Activated T-cell treated with anti-CD3 and anti-CD28 coated beads, Interleukin-2, amount 50 U/mL, for 4 hours (primary cell): ENCODE data around the gene DTNBP1. TPM values are rescaled to one million over a fixed set of nuclear protein-coding genes. Genes with fewer than 3 reads are reported as not detected.

Experiments used
- ATAC-seq, 2 donors: fragments of 200-7000 bp; cut with Tn5 transposase; one replicate each; pipeline ENCODE4 v1.10.0; 2021
- DNase-seq: peaks from one replicate; pipeline ENCODE4 v3.0.0-alpha.2; 2020
- H3K27me3 Mint-ChIP-seq: one replicate; pipeline ENCODE4 v1.8.0; 2021; ENCODE audit warnings: low read depth, mixed read lengths
- H3K36me3 Mint-ChIP-seq: one replicate; pipeline ENCODE4 v1.8.0; 2022; ENCODE audit warnings: mixed read lengths; ENCODE audit not compliant: insufficient read depth
- H3K4me1 Mint-ChIP-seq: one replicate; pipeline ENCODE4 v1.8.0; 2021; ENCODE audit warnings: low read depth, mixed read lengths
- H3K4me3 Mint-ChIP-seq: one replicate; pipeline ENCODE4 v1.8.0; 2021; ENCODE audit warnings: mild to moderate bottlenecking, moderate library complexity, mixed read lengths
- H3K9me3 Mint-ChIP-seq: one replicate; pipeline ENCODE4 v1.8.0; 2021; ENCODE audit warnings: mixed read lengths
- total RNA-seq, 3 donors: library from RNA; stranded (reverse); gene quantifications; one replicate each; pipeline ENCODE4 v1.2.1, GENCODE V29; 2021

The DTNBP1 gene
- 10 to 100 TPM; 17.2 to 22.0 (median 19.6) TPM for total RNA-seq

GRCh38 chr6:15662326-15663129, at the start of gene DTNBP1:
TSS of gene DTNBP1 (minus strand) at chr6:15663028. CDS start at chr6:15662869, 159 bp downstream.
- ATAC-seq (peak; percentile 85 to 89), DNase-seq (peak; percentile 77)
- Mint-ChIP-seq H3K9me3 (no peaks in the 10 kb centered on the region), H3K4me3 (peak within 1 kb of the TSS; percentile 77), H3K4me1 (peaks cover 40% of the 10 kb centered on the region), H3K36me3 (peaks cover 11% of the 10 kb centered on the region), H3K27me3 (no peaks in the 10 kb centered on the region)

- H3K9me3 Mint-ChIP-seq, result no peaks in the 10 kb centered on the region
- peaks cover under 1% of the 10 kb centered on the region for H3K4me1 Mint-ChIP-seq
- no peak for ATAC-seq
- no peaks in the 10 kb centered on the region for H3K36me3 Mint-ChIP-seq
- no peak overlapping the region for H3K4me3 Mint-ChIP-seq
- peaks cover 4% of the 10 kb centered on the region for H3K27me3 Mint-ChIP-seq
- no peak for DNase-seq
Measured at GRCh38 chr6:15709651-15710269, 46.9 kb upstream of the DTNBP1 start.

DNA sequence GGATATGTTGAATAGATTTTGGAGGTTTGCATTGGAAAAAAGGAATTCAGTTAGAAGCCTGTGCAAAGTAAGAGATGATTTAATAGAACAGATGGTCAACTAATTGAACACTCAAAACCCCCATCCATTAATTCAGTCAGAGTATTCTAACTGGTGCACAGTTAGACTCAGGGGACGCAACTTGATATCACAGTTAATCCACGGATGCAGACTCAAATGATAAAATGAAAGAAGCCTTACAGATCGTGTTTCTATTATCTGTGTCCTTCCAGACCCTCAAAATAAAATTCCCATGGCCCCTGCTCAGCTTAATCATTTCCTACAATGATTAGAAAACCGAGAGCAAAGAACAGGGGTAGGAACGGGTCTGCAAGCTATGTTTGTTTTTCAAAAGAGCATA, 45.4 kb upstream of the DTNBP1 start:
- Mint-ChIP-seq H3K9me3 (peaks cover 3% of the 10 kb centered on the region), H3K27me3 (peaks cover 6% of the 10 kb centered on the region), H3K36me3 (no peaks in the 10 kb centered on the region), H3K4me1 (no peaks in the 10 kb centered on the region), H3K4me3 (no peak overlapping the region)
- ATAC-seq, result no peak
- no peak for DNase-seq

- Mint-ChIP-seq H3K4me1 (no peaks in the 10 kb centered on the region), H3K9me3 (peaks cover 3% of the 10 kb centered on the region), H3K36me3 (no peaks in the 10 kb centered on the region)
Measured at GRCh38 chr6:15705981-15706380, 43.2 kb upstream of the DTNBP1 start.

DNA sequence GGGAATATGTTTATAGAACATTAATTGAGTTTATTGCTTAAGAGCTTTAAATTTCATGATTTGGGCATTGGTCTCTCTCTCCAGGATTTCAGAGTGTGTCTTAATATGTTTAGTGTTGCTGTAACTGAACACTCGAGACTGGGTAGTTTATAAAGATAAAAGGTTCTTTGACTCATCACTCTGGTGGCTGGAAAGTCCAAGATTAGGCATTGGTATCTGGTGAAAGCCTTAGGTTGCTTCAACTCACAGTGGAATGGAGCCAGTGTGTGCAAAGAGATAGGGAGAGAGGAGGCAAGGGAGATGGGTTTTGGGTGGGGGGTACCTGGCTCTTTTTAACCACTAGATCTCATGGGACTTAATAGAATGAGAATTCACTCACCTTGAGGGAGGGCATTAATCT, 35.6 kb upstream of the DTNBP1 start:
- no peaks in the 10 kb centered on the region for H3K4me1 Mint-ChIP-seq

More at GRCh38 chr6:15705981-15706380, 43.2 kb upstream of the DTNBP1 start:
- no peak overlapping the region for H3K4me3 Mint-ChIP-seq
- peaks cover 9% of the 10 kb centered on the region for H3K27me3 Mint-ChIP-seq
- no peak for DNase-seq
- ATAC-seq, result no peak

GRCh38 chr6:15697895-15698294, 35.1 kb upstream of the DTNBP1 start:
- Mint-ChIP-seq H3K4me3 (no peak overlapping the region), H3K9me3 (no peaks in the 10 kb centered on the region), H3K36me3 (no peaks in the 10 kb centered on the region), H3K4me1 (no peaks in the 10 kb centered on the region), H3K27me3 (peaks cover 8% of the 10 kb centered on the region)
- DNase-seq, result no peak
- ATAC-seq, result no peak

More for the DNA sequence above, 35.6 kb upstream of the DTNBP1 start:
- ATAC-seq, result peak in 1 of 2 donors; percentile 23
- H3K27me3 Mint-ChIP-seq, result peaks cover 6% of the 10 kb centered on the region
- H3K4me3 Mint-ChIP-seq, result no peak overlapping the region
- H3K9me3 Mint-ChIP-seq, result no peaks in the 10 kb centered on the region
- H3K36me3 Mint-ChIP-seq, result no peaks in the 10 kb centered on the region
- no peak for DNase-seq

DNA sequence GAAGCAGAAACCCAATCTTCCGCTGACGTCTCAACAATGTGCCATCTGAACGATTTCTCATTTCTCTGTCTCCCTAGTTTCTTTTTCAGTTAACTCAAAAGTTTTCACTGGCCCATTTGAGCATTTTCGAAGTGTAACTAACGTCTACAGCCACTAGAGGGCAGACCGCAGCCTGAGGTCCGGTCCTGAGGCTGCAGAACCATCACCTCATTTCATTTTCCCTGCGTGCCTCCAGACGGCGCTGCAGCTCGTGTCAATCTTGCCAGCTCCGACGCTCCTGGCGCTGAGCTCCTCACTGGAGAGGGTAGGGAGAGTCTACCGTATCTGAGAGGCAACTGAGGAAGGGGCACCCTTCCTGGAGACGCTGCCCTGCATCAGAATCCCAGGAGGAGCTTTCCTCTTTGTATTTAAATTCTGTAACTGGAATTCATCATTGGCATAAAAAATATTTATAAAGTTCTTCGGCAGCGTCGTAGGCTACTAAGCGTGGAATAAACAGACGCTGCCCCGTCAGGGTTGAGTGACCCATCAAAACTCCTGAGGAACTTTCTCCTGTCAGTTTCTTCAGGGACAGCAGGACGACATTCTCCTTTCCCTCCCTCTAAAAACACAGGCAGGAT, 28.5 kb upstream of the DTNBP1 start:
- Mint-ChIP-seq H3K4me1 (peaks cover 8% of the 10 kb centered on the region), H3K9me3 (no peaks in the 10 kb centered on the region), H3K4me3 (no peak overlapping the region), H3K27me3 (peaks cover 10% of the 10 kb centered on the region), H3K36me3 (no peaks in the 10 kb centered on the region)
- DNase-seq (peak; percentile 71), ATAC-seq (peak; percentile 98 to 99)

DNA sequence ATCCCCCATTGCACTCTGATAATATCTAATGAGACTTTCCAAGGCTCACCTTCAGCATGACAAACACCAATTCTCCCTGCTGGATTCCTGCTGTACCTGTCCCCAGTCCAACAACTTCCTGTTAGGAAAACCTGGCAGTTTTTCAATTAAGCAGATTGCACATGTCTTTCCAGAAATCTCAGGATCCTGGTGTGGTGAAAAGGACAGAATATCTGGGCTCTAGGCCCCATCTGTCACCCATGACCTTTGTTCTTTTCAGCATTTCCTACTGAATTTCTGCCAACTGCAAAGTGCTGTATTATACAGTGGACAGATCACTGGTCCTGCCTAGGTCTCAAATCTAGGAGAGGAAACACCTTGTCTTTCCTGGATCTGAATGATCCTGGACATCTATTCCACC, 27.7 kb upstream of the DTNBP1 start:
- H3K4me3 Mint-ChIP-seq, result no peak overlapping the region
- H3K36me3 Mint-ChIP-seq, result no peaks in the 10 kb centered on the region
- no peaks in the 10 kb centered on the region for H3K9me3 Mint-ChIP-seq
- peaks cover 8% of the 10 kb centered on the region for H3K4me1 Mint-ChIP-seq
- ATAC-seq (no peak), DNase-seq (no peak)
- H3K27me3 Mint-ChIP-seq, result peaks cover 12% of the 10 kb centered on the region

- H3K36me3 Mint-ChIP-seq, result no peaks in the 10 kb centered on the region
- peaks cover 8% of the 10 kb centered on the region for H3K4me1 Mint-ChIP-seq
- ATAC-seq, result no peak
- no peak overlapping the region for H3K4me3 Mint-ChIP-seq
- DNase-seq, result no peak
- H3K27me3 Mint-ChIP-seq, result peaks cover 12% of the 10 kb centered on the region
- H3K9me3 Mint-ChIP-seq, result no peaks in the 10 kb centered on the region
Measured at GRCh38 chr6:15689586-15690482, 27.0 kb upstream of the DTNBP1 start.

- ATAC-seq (no peak), DNase-seq (no peak)
- Mint-ChIP-seq H3K9me3 (no peaks in the 10 kb centered on the region), H3K4me3 (no peak overlapping the region), H3K27me3 (peaks cover 9% of the 10 kb centered on the region), H3K4me1 (no peaks in the 10 kb centered on the region), H3K36me3 (no peaks in the 10 kb centered on the region)
Measured at GRCh38 chr6:15685619-15686018, 22.8 kb upstream of the DTNBP1 start.

- H3K9me3 Mint-ChIP-seq, result no peaks in the 10 kb centered on the region
Measured at GRCh38 chr6:15682965-15683822, 20.4 kb upstream of the DTNBP1 start.

DNA sequence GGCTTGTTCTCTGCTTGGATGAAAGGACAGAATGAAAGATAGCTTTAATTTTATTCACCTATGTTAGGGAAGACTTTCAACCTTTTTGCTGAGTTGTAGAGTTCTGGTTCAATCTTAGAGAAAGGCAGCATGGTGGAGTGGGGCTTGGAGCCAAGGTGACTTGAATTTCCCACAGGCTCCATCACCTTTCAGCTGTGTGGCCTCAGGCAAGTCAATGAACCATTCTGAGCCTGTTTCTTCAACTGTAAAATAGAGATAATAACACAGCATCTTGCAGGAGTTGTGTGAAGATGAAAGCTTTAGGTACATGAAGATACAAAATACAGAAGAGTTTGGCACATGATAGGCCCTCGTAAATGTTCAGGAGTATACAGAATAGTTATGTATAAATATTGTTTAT, 19.1 kb upstream of the DTNBP1 start:
- ATAC-seq, result no peak
- Mint-ChIP-seq H3K4me3 (no peak overlapping the region), H3K36me3 (no peaks in the 10 kb centered on the region), H3K27me3 (peaks cover 8% of the 10 kb centered on the region), H3K9me3 (peaks cover 3% of the 10 kb centered on the region), H3K4me1 (no peaks in the 10 kb centered on the region)
- DNase-seq, result no peak

More at GRCh38 chr6:15682965-15683822, 20.4 kb upstream of the DTNBP1 start:
- no peak for DNase-seq
- ATAC-seq, result no peak
- no peaks in the 10 kb centered on the region for H3K36me3 Mint-ChIP-seq
- H3K4me3 Mint-ChIP-seq, result no peak overlapping the region
- H3K4me1 Mint-ChIP-seq, result no peaks in the 10 kb centered on the region
- H3K27me3 Mint-ChIP-seq, result peaks cover 6% of the 10 kb centered on the region

- no peak overlapping the region for H3K4me3 Mint-ChIP-seq
- DNase-seq (no peak), ATAC-seq (no peak)
- H3K9me3 Mint-ChIP-seq, result peaks cover 3% of the 10 kb centered on the region
- no peaks in the 10 kb centered on the region for H3K4me1 Mint-ChIP-seq
- H3K27me3 Mint-ChIP-seq, result peaks cover 6% of the 10 kb centered on the region
- H3K36me3 Mint-ChIP-seq, result no peaks in the 10 kb centered on the region
Measured at GRCh38 chr6:15678514-15678913, 15.7 kb upstream of the DTNBP1 start.
